ENCODE measurements around the gene EPN1.

The EPN1 gene

GRCh38 chr19:55686311-55687050, 11.5 kb downstream of the EPN1 start:
- no peak for TF ChIP-seq TCF12 (IDR thresholded peaks at IDR 0.05; ENCODE audit: low read depth)

GRCh38 chr19:55687281-55688201, 12.5 kb downstream of the EPN1 start:
- TF ChIP-seq NFIC (IDR thresholded peaks at IDR 0.05) (no peak), ZBTB7A (IDR thresholded peaks at IDR 0.05; ENCODE audit: low read depth) (no peak), CREB1 (IDR thresholded peaks at IDR 0.05; ENCODE audit: low read depth) (no peak), TEAD4 (IDR thresholded peaks at IDR 0.05) (no peak), MAX (IDR thresholded peaks at IDR 0.05) (no peak), USF1 (IDR thresholded peaks at IDR 0.05) (no peak)

DNA sequence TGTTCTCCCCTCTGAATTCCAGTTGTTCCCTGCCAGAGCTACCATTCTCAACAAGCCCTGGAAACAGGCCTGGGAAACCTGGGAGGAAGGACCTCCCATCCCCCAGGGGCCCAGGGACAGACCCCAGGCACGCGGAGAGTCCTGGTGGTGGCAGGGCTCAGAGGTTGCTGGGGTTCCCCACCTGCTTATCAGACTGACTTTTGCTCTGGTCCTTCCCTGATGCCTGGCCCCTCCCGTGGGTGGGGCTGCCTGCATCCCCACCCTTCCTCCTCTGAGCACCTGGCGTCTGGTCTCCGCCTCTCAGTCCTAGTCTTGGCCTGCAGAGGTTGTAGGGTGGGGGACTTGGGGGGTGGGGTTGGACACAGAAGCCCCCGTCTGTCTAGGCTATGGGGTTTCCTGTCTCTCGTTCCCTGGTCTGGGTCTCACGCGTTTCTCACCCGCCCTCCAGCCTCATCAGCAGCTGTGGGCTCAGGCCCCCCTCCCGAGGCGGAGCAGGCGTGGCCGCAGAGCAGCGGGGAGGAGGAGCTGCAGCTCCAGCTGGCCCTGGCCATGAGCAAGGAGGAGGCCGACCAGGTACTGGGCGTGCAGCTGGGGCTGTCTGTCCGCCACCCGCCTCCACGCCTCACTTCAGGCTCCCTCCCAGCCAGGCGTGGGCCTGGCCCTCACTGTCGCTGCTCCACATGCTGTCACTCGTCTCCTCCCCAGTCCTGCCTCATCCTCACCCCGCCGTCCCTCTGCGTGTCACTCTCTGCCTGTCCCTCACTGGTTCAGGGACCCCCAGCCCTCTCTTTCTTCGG, 13.6 kb downstream of the EPN1 start:
- TF ChIP-seq YY1 (IDR thresholded peaks at IDR 0.05; ENCODE audit: low read depth) (no peak), NFIC (IDR thresholded peaks at IDR 0.05) (no peak), REST (IDR thresholded peaks at IDR 0.05; ENCODE audit: low read depth) (no peak), EGR1 (IDR thresholded peaks at IDR 0.05) (no peak), USF1 (IDR thresholded peaks at IDR 0.05) (no peak), RAD21 (IDR thresholded peaks at IDR 0.05; ENCODE audit: low read depth) (no peak), CEBPB (IDR thresholded peaks at IDR 0.05) (no peak)

DNA sequence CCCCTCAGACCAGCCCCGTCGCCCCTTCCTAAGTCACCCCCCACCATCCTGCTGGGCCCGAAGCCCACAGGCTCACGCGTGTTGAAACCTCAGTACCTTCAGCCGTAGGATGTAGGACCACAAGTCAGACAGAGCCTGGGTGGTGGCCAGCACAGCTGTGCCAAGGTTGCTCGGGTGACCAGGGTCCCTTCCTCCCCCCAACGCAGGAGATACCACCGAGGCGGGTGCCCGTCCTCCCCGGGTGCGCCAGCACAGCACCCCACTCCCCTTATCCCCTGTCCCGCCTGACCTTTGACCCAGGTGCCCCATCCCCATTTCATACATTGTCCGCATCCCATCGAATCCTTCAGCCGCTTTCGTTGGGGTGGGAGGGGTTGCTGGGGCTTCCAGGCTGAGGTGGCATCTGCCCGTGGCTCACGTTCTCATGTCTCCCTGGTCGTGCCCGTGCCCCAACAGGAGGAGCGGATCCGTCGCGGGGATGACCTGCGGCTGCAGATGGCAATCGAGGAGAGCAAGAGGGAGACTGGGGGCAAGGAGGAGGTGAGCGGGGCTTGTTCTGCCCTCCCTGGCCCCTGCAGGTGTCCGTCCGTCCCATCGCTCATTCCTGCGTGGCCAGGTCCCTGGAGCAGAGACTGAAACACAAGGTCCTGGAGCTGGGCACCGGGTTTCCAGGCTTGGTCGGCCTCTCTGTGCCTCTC, 14.5 kb downstream of the EPN1 start:
- TF ChIP-seq REST (IDR thresholded peaks at IDR 0.05; ENCODE audit: low read depth) (no peak), ZBTB7A (IDR thresholded peaks at IDR 0.05; ENCODE audit: low read depth) (no peak), TCF12 (IDR thresholded peaks at IDR 0.05; ENCODE audit: low read depth) (no peak), RAD21 (IDR thresholded peaks at IDR 0.05; ENCODE audit: low read depth) (no peak), NFIC (IDR thresholded peaks at IDR 0.05) (no peak), EP300 (IDR thresholded peaks at IDR 0.05; ENCODE audit: borderline replicate concordance) (no peak)

DNA sequence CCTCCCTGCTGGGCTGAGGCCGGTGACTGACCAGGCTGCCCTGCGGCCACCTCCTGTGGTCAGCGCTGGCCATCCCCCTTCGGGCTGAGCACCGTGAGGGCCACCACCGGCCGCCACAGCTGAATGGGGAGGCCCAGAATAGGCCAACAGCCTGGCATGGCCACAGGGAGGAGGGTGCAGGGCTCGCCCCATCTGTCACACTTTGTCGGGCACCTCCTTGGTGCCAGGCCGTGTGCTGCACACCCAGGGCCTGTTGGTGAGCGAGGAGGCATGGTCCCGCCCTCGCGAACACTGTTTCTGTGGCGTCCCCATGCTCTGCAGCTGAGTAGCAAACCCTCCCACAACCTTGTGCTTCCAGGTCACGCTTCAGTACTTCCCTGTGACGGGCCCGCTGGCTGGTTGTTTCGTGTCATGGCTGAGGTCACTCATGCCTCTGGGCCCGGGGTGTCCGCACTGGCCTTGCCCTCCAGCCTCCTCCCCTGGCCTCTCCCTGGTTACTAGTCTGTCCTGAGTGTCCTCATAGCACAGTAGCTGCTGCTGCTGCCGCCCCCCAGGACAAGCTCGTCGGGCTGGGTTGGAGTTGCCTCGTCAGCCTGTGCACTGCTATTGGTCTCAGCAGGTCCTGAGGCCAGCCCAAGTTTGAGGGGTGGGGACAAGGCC, 15.2 kb downstream of the EPN1 start:
- no peak for TF ChIP-seq TEAD4 (IDR thresholded peaks at IDR 0.05)

Data from Ishikawa (cell line).